ENCODE measurements around the gene ALDOC. TPM values are rescaled to one million over a fixed set of nuclear protein-coding genes. Genes with fewer than 3 reads are reported as not detected.

Gene ALDOC
- total RNA-seq, 1 donor from 2014 or later: 38.6 TPM

DNA sequence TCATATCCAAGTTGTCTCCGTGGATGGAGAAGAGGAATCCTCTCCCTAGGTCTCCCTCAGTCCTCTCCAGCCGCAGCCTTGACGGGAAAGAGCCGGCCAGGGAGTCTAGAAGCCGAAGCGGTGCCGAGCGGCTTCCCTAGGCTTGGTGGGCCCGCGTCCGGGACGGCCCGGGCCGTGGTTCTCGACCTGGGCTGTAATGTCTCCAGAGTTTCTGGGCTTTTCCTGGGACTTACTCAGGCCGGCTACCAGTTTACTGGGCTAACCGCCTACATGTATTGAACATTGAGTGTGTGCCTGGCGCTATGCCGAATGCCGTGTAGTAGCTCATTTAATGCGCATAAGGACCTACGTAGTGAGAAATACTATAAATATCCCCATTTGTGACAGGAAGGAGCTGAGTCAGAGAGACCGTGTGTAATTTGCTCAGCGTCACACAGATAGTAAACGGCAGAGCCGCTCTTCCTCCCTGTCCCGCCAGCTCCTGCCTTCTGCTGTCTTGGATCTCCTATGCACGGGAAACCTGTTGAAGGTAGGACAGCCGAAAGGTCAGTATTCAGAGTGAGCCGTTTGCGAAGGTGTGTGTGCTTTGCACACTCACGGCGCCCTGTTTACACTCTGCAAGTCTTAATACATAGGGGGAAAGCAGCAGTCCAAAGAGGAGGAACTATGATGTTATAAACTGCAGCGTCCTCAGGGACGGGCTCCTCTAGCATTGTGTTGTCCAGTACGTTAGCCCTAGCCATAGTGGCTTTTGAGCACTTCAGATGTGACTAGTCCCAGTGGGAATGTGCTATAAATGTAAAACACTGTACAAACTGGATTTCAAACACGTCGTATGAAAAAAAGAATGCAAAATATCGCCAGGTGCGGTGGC lies 22.9 kb upstream of the ALDOC start:
- peaks cover 5% of the 10 kb centered on the region for H3K27me3 Mint-ChIP-seq (ENCODE audit: insufficient read depth, low read depth)
- no peak overlapping the region for H3K27ac ChIP-seq

DNA sequence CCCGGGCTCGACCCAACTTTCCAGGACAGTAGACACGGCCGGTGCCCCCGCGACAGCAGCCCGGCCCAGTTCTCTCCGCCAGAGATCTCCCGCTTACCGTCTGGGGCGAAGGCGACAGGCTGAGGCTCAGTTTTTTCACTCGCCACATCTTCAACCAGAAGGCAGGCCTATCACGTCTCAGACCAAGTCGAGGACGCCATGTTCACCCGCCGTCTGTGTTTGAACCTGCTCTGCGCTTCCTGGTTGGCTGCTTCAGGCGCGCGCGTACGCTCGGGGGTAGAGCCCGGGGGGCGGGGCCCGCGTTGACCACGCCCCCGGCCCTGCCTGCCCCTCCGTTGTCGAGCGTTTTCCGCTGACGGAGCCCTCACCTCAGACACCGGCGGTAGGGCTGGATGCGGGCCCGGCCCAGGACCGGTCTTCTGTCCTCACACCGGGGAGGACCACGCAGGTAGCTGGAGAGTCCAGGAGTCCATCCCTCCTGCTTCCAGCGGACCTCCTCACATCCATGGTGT lies 22.2 kb upstream of the ALDOC start, which contains the start of gene SPAG5:
Gene SPAG5, minus strand, starts transcription at position 227 of the 512 bp plus-strand sequence. Its CDS starts 79 bp downstream, at position 148.
- Mint-ChIP-seq H3K27me3 (ENCODE audit: insufficient read depth, low read depth) (peaks cover 3% of the 10 kb centered on the region), H3K4me1 (peaks cover 32% of the 10 kb centered on the region), H3K27ac (peak within 1 kb of the TSS; percentile 99), H3K36me3 (peaks cover 11% of the 10 kb centered on the region), H3K4me3 (peak within 1 kb of the TSS; percentile 98), H3K9me3 (no peaks in the 10 kb centered on the region)
- peak within 1 kb of the TSS; percentile 99 for H3K4me2 ChIP-seq
- H3K36me3 ChIP-seq: peaks cover 21% of the 10 kb centered on the region
- no peaks in the 10 kb centered on the region for H3K9me3 ChIP-seq (ENCODE audit: low read depth)
- H3K4me1 ChIP-seq: peaks cover 20% of the 10 kb centered on the region
- TF ChIP-seq EZH2 (IDR thresholded peaks at IDR 0.05) (no peak), EZH2phosphoT487 (IDR thresholded peaks at IDR 0.05) (no peak)
- TF ChIP-seq, protein P1, sequence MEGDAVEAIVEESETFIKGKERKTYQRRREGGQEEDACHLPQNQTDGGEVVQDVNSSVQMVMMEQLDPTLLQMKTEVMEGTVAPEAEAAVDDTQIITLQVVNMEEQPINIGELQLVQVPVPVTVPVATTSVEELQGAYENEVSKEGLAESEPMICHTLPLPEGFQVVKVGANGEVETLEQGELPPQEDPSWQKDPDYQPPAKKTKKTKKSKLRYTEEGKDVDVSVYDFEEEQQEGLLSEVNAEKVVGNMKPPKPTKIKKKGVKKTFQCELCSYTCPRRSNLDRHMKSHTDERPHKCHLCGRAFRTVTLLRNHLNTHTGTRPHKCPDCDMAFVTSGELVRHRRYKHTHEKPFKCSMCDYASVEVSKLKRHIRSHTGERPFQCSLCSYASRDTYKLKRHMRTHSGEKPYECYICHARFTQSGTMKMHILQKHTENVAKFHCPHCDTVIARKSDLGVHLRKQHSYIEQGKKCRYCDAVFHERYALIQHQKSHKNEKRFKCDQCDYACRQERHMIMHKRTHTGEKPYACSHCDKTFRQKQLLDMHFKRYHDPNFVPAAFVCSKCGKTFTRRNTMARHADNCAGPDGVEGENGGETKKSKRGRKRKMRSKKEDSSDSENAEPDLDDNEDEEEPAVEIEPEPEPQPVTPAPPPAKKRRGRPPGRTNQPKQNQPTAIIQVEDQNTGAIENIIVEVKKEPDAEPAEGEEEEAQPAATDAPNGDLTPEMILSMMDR (IDR thresholded peaks at IDR 0.05): no peak
- peaks cover 29% of the 10 kb centered on the region for H3F3A ChIP-seq (ENCODE audit: low read depth)
- H3K27ac ChIP-seq: no peak within 1 kb of the TSS
- peak within 1 kb of the TSS; percentile 79 for H3K9ac ChIP-seq
- H3K27me3 ChIP-seq: peaks cover 11% of the 10 kb centered on the region
- peak; percentile 97 for DNase-seq (ENCODE audit: low spot score)
- peak within 1 kb of the TSS; percentile 99 for H3K4me3 ChIP-seq
- H3K79me2 ChIP-seq (ENCODE audit: low read depth): peaks cover 49% of the 10 kb centered on the region
- peaks cover 18% of the 10 kb centered on the region for H4K20me1 ChIP-seq (ENCODE audit: low read depth)
- peak within 1 kb of the TSS; percentile 86 for H2AFZ ChIP-seq (replicated peaks)

More for the DNA sequence above, 22.9 kb upstream of the ALDOC start:
- peaks cover 32% of the 10 kb centered on the region for H3K4me1 Mint-ChIP-seq
- peak overlapping the region; percentile 98 for H3K4me3 Mint-ChIP-seq
- Histone ChIP-seq H3F3A (ENCODE audit: low read depth) (peaks cover 29% of the 10 kb centered on the region), H3K4me3 (peak overlapping the region; percentile 99), H3K4me2 (peak overlapping the region; percentile 99), H3K9ac (no peak overlapping the region), H3K9me3 (ENCODE audit: low read depth) (no peaks in the 10 kb centered on the region), H3K36me3 (peaks cover 20% of the 10 kb centered on the region), H3K4me1 (peaks cover 20% of the 10 kb centered on the region), H2AFZ (replicated peaks) (peak overlapping the region; percentile 86), H3K79me2 (ENCODE audit: low read depth) (peaks cover 42% of the 10 kb centered on the region), H4K20me1 (ENCODE audit: low read depth) (peaks cover 13% of the 10 kb centered on the region), H3K27me3 (peaks cover 11% of the 10 kb centered on the region)
- H3K9me3 Mint-ChIP-seq: no peaks in the 10 kb centered on the region
- peaks cover 9% of the 10 kb centered on the region for H3K36me3 Mint-ChIP-seq
- no peak overlapping the region for H3K27ac Mint-ChIP-seq
- TF ChIP-seq EZH2 (IDR thresholded peaks at IDR 0.05): no peak
- no peak for TF ChIP-seq EZH2phosphoT487 (IDR thresholded peaks at IDR 0.05)
- TF ChIP-seq, protein P1 (IDR thresholded peaks at IDR 0.05): no peak
- no peak for DNase-seq (ENCODE audit: low spot score)

DNA sequence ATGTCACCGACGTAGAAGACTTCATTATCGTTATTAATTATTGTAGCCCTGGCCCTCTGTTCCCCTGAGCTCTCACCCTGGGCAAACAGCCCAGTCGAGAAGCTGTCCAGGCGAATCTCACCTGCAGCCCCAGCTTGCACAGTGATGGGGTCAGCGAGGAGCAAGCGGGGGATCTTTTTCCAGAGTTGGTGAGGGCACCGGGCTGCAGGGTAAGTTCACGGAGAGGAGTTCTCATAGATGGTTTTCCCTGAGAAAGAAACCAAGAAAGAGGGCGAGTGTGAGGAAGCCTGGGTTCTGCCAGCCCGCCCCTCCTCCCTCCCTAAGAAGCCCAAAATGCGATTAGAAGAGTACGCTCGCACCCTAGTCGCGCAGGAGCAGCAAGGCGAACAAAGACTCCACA lies 21.7 kb upstream of the ALDOC start:
- Mint-ChIP-seq H3K27me3 (ENCODE audit: insufficient read depth, low read depth) (peaks cover under 1% of the 10 kb centered on the region), H3K27ac (peak overlapping the region; percentile 99), H3K9me3 (no peaks in the 10 kb centered on the region), H3K36me3 (peaks cover 9% of the 10 kb centered on the region), H3K4me3 (peak overlapping the region; percentile 98), H3K4me1 (peaks cover 28% of the 10 kb centered on the region)
- Histone ChIP-seq H3K27ac (no peak overlapping the region), H3F3A (ENCODE audit: low read depth) (peaks cover 29% of the 10 kb centered on the region), H3K9ac (peak overlapping the region; percentile 79), H3K27me3 (peaks cover 11% of the 10 kb centered on the region), H3K36me3 (peaks cover 21% of the 10 kb centered on the region), H3K4me2 (peak overlapping the region; percentile 99), H4K20me1 (ENCODE audit: low read depth) (peaks cover 22% of the 10 kb centered on the region), H3K4me3 (peak overlapping the region; percentile 99), H3K79me2 (ENCODE audit: low read depth) (peaks cover 54% of the 10 kb centered on the region), H3K4me1 (peaks cover 20% of the 10 kb centered on the region), H2AFZ (replicated peaks) (peak overlapping the region; percentile 86), H3K9me3 (ENCODE audit: low read depth) (no peaks in the 10 kb centered on the region)
- DNase-seq (ENCODE audit: low spot score): no peak
- TF ChIP-seq EZH2phosphoT487 (IDR thresholded peaks at IDR 0.05) (no peak), EZH2 (IDR thresholded peaks at IDR 0.05) (no peak)
- TF ChIP-seq, protein P1 (IDR thresholded peaks at IDR 0.05): no peak
